ENCODE results near the gene SCT.
A peak's percentile ranks its signal among the peaks of the same experiment; 100 is the strongest.

The SCT gene

GRCh38 chr11:587978-588380 is 39.0 kb downstream of the SCT start:
- DNase-seq (ENCODE audit: low read depth, low spot score), result peak; percentile 66

- DNase-seq (ENCODE audit: low read depth, low spot score), result no peak
Measured at GRCh38 chr11:587546-587945, 39.4 kb downstream of the SCT start.

- DNase-seq (ENCODE audit: low read depth, low spot score), result no peak
Measured at GRCh38 chr11:586376-587316, 40.3 kb downstream of the SCT start.

- DNase-seq (ENCODE audit: low read depth, low spot score), result no peak
Measured at GRCh38 chr11:584287-584686, 42.7 kb downstream of the SCT start.

- DNase-seq (ENCODE audit: low read depth, low spot score), result no peak
Measured at GRCh38 chr11:581752-582151, 45.2 kb downstream of the SCT start.

- no peak for DNase-seq (ENCODE audit: low read depth, low spot score)
Measured at GRCh38 chr11:581342-581741, 45.6 kb downstream of the SCT start.

GRCh38 chr11:579830-580601 is 47.0 kb downstream of the SCT start:
- peak; percentile 27 for DNase-seq (ENCODE audit: low read depth, low spot score)

- DNase-seq (ENCODE audit: low read depth, low spot score), result no peak
Measured at GRCh38 chr11:578276-579035, 48.5 kb downstream of the SCT start.

- no peak for DNase-seq (ENCODE audit: low read depth, low spot score)
Measured at GRCh38 chr11:577611-577894, 49.4 kb downstream of the SCT start.

GRCh38 chr11:576811-577610 is 50.0 kb downstream of the SCT start:
- DNase-seq (ENCODE audit: low read depth, low spot score), result peak; percentile 27
